HepG2 (cell line): Measurements from ENCODE around the gene ARHGAP15. TPM values are rescaled to one million over a fixed set of nuclear protein-coding genes. Genes with fewer than 3 reads are reported as not detected.

Experiments used
- ATAC-seq: fragments of 200-7000 bp; cut with Tn5 transposase; 3 replicates; pipeline ENCODE4 v1.9.1; 2020; ENCODE audit warnings: mild to moderate bottlenecking, moderate library complexity
- BruUV-seq: library from RNA; stranded (reverse); fragments of 400-500 nt; replicated peaks from 2 replicates; lab custom pipeline; 2021; lab: Mats Ljungman, UMichigan
- CTCF ChIA-PET: fragments of 300-600 bp; formaldehyde crosslinking; extraction: SDS; loops from one replicate; lab custom pipeline; 2021; ENCODE audit warnings: low total read pairs, inconsistent platforms, low intra/inter-chr PET ratio; lab: Yijun Ruan, JAX
- POLR2A ChIA-PET: fragments of 350-600 bp; sonication (Branson Sonifier 250); formaldehyde crosslinking; loops from one replicate; lab custom pipeline; 2020; ENCODE audit warnings: antibody characterized with exemption, inconsistent platforms; lab: Yijun Ruan, JAX
- DNase-seq: peaks from one replicate; pipeline ENCODE4 v3.0.0-alpha.2; 2015; ENCODE audit warnings: low spot score
- FAIRE-seq: peaks from 3 replicates; lab custom pipeline; 2011; peaks lifted over from hg19 to GRCh38; lab: Jason Lieb, UNC
- H2AFZ ChIP-seq: one replicate; pipeline ENCODE4 v1.6.1; 2011; ENCODE audit warnings: low read length, inconsistent platforms
- H3K27ac ChIP-seq: fragments of 300-600 bp; 3 replicates; pipeline ENCODE4 v1.8.0; 2011; ENCODE audit warnings: mixed run types, mild to moderate bottlenecking, mixed read lengths, low read length, inconsistent platforms; ENCODE audit not compliant: insufficient read depth; ENCODE audit errors: extremely low read length
- H3K27me3 ChIP-seq, 2 experiments: fragments of 200-600 bp in 1 of 2; 2 replicates in 1 of 2; 3 replicates in 1 of 2; pipeline versions ENCODE4 v1.6.0 to v1.8.0; 2011; ENCODE audit warnings: low read length in 2 of 2, mild to moderate bottlenecking in 2 of 2, moderate library complexity in 2 of 2, inconsistent platforms in 1 of 2; ENCODE audit not compliant: insufficient read depth in 2 of 2, control insufficient read depth in 1 of 2
- H3K36me3 ChIP-seq, 2 experiments: fragments of 200-600 bp in 1 of 2; replicated peaks in 1 of 2; 2 replicates in 1 of 2; 3 replicates in 1 of 2; pipeline versions ENCODE4 v1.5.1 to v1.8.0; 2011; ENCODE audit warnings: low read length in 2 of 2, inconsistent platforms in 1 of 2; ENCODE audit not compliant: insufficient read depth in 2 of 2, control insufficient read depth in 1 of 2
- H3K4me1 ChIP-seq: 2 replicates; pipeline ENCODE4 v1.5.1; 2012; ENCODE audit warnings: low read length, inconsistent platforms; ENCODE audit not compliant: insufficient read depth
- H3K4me2 ChIP-seq: 2 replicates; pipeline ENCODE4 v1.6.0; 2011; ENCODE audit warnings: low read depth, low read length, inconsistent platforms
- H3K4me3 ChIP-seq, 3 experiments: fragments of 200-600 bp in 1 of 3; sonication (generic), shearing (Covaris generic) in 1 of 3; replicated peaks in 1 of 3; 2 replicates each; pipeline ENCODE4 v1.5.1; 2011 to 2016; ENCODE audit warnings: low read length in 3 of 3, inconsistent platforms in 2 of 3, low read depth in 2 of 3, mild to moderate bottlenecking in 2 of 3, control low read depth in 1 of 3, mixed read lengths in 1 of 3; ENCODE audit not compliant: insufficient read depth in 1 of 3
- H3K79me2 ChIP-seq: one replicate; pipeline ENCODE4 v1.6.1; 2011; ENCODE audit warnings: low read length, inconsistent platforms; ENCODE audit not compliant: insufficient read depth
- H3K9ac ChIP-seq: 2 replicates; pipeline ENCODE4 v1.6.0; 2011; ENCODE audit warnings: mild to moderate bottlenecking, low read depth, low read length, inconsistent platforms; ENCODE audit not compliant: insufficient read depth
- H3K9me3 ChIP-seq: 2 replicates; pipeline ENCODE4 v1.5.1; 2012; ENCODE audit warnings: mild to moderate bottlenecking, low read length
- H4K20me1 ChIP-seq: 2 replicates; pipeline ENCODE4 v1.6.0; 2011; ENCODE audit warnings: inconsistent platforms, mild to moderate bottlenecking, low read length, moderate library complexity; ENCODE audit not compliant: insufficient read depth
- CENPX ChIP-seq: sonication (generic); formaldehyde crosslinking; IDR thresholded peaks from 2 replicates; pipeline ENCODE4 v1.9.0; 2021; ENCODE audit warnings: mild to moderate bottlenecking, missing genetic modification reagents, moderate library complexity
- ELF1 ChIP-seq: sonication (generic); formaldehyde crosslinking; IDR thresholded peaks from 2 replicates; pipeline ENCODE4 v1.4.0; 2020; ENCODE audit warnings: missing genetic modification reagents
- FOXJ3 ChIP-seq: sonication (generic); formaldehyde crosslinking; IDR thresholded peaks from 2 replicates; pipeline ENCODE4 v1.4.0; 2020; ENCODE audit warnings: missing genetic modification reagents, mild to moderate bottlenecking, borderline replicate concordance
- HOXA9 ChIP-seq: sonication (generic); formaldehyde crosslinking; IDR thresholded peaks from 2 replicates; pipeline ENCODE4 v1.8.1; 2022; ENCODE audit warnings: missing genetic modification reagents, mild to moderate bottlenecking, moderate library complexity, borderline replicate concordance
- SP1 ChIP-seq, 2 experiments: fragments of 450-650 bp in 1 of 2; sonication (generic) in 1 of 2; formaldehyde crosslinking in 1 of 2; IDR thresholded peaks; 2 replicates each; pipeline versions ENCODE4 v1.4.0 to v1.6.1; 2016 to 2020; ENCODE audit warnings: missing genetic modification reagents in 1 of 2
- TCF12 ChIP-seq, 2 experiments: fragments of 450-650 bp in 1 of 2; sonication (generic) in 1 of 2; formaldehyde crosslinking in 1 of 2; IDR thresholded peaks; 2 replicates each; pipeline versions ENCODE4 v1.6.1 to v1.8.0; 2017 to 2022; ENCODE audit warnings: antibody characterized with exemption in 1 of 2, mild to moderate bottlenecking in 1 of 2, missing genetic modification reagents in 1 of 2, moderate library complexity in 1 of 2
- U2AF2 ChIP-seq: fragments of 200-400 bp; formaldehyde crosslinking; IDR thresholded peaks from 2 replicates; pipeline ENCODE4 v1.6.1; 2017; ENCODE audit warnings: low read depth, mild to moderate bottlenecking, low read length
- ZFP37 ChIP-seq: sonication (generic); formaldehyde crosslinking; IDR thresholded peaks from 2 replicates; pipeline ENCODE4 v1.4.0; 2020; ENCODE audit warnings: missing genetic modification reagents, borderline replicate concordance
- ZNF556 ChIP-seq: sonication (generic); formaldehyde crosslinking; IDR thresholded peaks from 2 replicates; pipeline ENCODE4 v1.4.0; 2020; ENCODE audit warnings: mild to moderate bottlenecking, missing genetic modification reagents, borderline replicate concordance
- ZNF615 ChIP-seq: sonication (generic); formaldehyde crosslinking; IDR thresholded peaks from 2 replicates; pipeline ENCODE4 v1.5.0; 2020; ENCODE audit warnings: mild to moderate bottlenecking, missing genetic modification reagents, borderline replicate concordance
- ZNF772 ChIP-seq: sonication (generic); formaldehyde crosslinking; IDR thresholded peaks from 2 replicates; pipeline ENCODE4 v1.5.0; 2020; ENCODE audit warnings: mild to moderate bottlenecking, missing genetic modification reagents
- WGBS: methylation state at CpG from one replicate; pipeline ENCODE4 v1.1.6; 2017; ENCODE audit warnings: low lambda C conversion rate; 5-methylcytosine and 5-hydroxymethylcytosine counted together
- in situ Hi-C: cut with HindIII; loops from 2 replicates; pipeline ENCODE4 v1.10.0; 2017; ENCODE audit warnings: low pct_unique_long_range_greater_than_20kb; ENCODE audit not compliant: extremely low pct_ligation_motif_present
- intact Hi-C: fragments of 100-400 bp; cut with micrococcal nuclease; formaldehyde crosslinking; loops from one replicate; pipeline ENCODE4 v1.10.0; 2022; ENCODE audit not compliant: unreplicated experiment
- polyA plus RNA-seq, 8 experiments: library from polyadenylated mRNA; depleted of rRNA in 3 of 8; stranded (reverse) in 7 of 8; unstranded in 1 of 8; fragments of >200 nt; fragmentation: Illumina TruSeq in 4 of 8; extraction: Trizol in 4 of 8; gene quantifications; 2 replicates each; pipeline versions ENCODE4 v1.2.1 to v1.2.3, GENCODE V29; 2011 to 2016; ENCODE audit warnings: low read depth in 4 of 8, missing spikeins in 1 of 8, mixed read lengths in 1 of 8; ENCODE audit not compliant: insufficient read depth in 1 of 8
- total RNA-seq, 5 experiments: library from RNA; depleted of rRNA; stranded (reverse); fragments of >200 nt; fragmentation: Illumina TruSeq; extraction: Trizol; gene quantifications; 2 replicates each; pipeline ENCODE4 v1.2.3, GENCODE V29; 2016; ENCODE audit warnings: low read depth in 1 of 5
- TF ChIP-seq, protein P1 (sequence below): sonication (generic); formaldehyde crosslinking; conservative IDR thresholded peaks from 2 replicates; pipeline ENCODE4 v1.4.0; 2020; ENCODE audit warnings: mild to moderate bottlenecking, missing genetic modification reagents, moderate library complexity
- TF ChIP-seq, protein P2 (sequence below): sonication (generic); formaldehyde crosslinking; IDR thresholded peaks from 2 replicates; pipeline ENCODE4 v1.8.1; 2022; ENCODE audit warnings: mild to moderate bottlenecking, missing genetic modification reagents
- TF ChIP-seq, protein P3 (sequence below): IDR thresholded peaks from 2 replicates; pipeline ENCODE4 v1.6.1; 2016
- TF ChIP-seq, protein P4 (sequence below): IDR thresholded peaks from 2 replicates; pipeline ENCODE4 v1.6.1; 2012; ENCODE audit warnings: low read length, improper control_type of control experiment

The ARHGAP15 gene
- total and polyA plus RNA-seq, 2 of the 13 experiments (the other 11 are each of a cell fraction or from before 2014, with no cell fraction given): 0.04 TPM; not detected in 1

DNA sequence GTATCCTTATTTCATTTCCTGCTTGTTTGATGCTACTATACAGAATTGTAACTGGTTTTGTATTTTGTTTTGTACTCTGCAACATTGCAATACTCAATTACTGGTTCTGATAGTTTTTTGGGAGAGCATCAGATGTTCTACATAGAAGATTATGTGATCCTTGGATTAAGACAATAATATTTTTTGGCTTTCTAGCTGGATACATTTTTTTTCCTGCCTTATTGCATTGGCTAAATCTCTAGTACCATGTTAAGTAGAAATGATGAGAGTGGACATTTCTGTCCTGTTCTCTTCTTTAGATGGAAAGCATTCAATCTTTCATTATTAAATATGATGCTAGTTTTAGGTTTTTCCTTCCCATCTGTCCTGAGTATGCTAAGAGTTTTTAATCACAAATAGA, 523.5 kb downstream of the ARHGAP15 start (continued):
- TF ChIP-seq, protein P1, sequence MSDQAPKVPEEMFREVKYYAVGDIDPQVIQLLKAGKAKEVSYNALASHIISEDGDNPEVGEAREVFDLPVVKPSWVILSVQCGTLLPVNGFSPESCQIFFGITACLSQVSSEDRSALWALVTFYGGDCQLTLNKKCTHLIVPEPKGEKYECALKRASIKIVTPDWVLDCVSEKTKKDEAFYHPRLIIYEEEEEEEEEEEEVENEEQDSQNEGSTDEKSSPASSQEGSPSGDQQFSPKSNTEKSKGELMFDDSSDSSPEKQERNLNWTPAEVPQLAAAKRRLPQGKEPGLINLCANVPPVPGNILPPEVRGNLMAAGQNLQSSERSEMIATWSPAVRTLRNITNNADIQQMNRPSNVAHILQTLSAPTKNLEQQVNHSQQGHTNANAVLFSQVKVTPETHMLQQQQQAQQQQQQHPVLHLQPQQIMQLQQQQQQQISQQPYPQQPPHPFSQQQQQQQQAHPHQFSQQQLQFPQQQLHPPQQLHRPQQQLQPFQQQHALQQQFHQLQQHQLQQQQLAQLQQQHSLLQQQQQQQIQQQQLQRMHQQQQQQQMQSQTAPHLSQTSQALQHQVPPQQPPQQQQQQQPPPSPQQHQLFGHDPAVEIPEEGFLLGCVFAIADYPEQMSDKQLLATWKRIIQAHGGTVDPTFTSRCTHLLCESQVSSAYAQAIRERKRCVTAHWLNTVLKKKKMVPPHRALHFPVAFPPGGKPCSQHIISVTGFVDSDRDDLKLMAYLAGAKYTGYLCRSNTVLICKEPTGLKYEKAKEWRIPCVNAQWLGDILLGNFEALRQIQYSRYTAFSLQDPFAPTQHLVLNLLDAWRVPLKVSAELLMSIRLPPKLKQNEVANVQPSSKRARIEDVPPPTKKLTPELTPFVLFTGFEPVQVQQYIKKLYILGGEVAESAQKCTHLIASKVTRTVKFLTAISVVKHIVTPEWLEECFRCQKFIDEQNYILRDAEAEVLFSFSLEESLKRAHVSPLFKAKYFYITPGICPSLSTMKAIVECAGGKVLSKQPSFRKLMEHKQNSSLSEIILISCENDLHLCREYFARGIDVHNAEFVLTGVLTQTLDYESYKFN (CRISPR knock-in tag): no peak
- TF ChIP-seq ELF1: no peak
- TF ChIP-seq SP1 (IDR thresholded peaks at IDR 0.05): no peak
- TF ChIP-seq SP1 (CRISPR knock-in tag; IDR thresholded peaks at IDR 0.05): no peak
- TF ChIP-seq, protein P2, sequence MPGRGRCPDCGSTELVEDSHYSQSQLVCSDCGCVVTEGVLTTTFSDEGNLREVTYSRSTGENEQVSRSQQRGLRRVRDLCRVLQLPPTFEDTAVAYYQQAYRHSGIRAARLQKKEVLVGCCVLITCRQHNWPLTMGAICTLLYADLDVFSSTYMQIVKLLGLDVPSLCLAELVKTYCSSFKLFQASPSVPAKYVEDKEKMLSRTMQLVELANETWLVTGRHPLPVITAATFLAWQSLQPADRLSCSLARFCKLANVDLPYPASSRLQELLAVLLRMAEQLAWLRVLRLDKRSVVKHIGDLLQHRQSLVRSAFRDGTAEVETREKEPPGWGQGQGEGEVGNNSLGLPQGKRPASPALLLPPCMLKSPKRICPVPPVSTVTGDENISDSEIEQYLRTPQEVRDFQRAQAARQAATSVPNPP: no peak

DNA sequence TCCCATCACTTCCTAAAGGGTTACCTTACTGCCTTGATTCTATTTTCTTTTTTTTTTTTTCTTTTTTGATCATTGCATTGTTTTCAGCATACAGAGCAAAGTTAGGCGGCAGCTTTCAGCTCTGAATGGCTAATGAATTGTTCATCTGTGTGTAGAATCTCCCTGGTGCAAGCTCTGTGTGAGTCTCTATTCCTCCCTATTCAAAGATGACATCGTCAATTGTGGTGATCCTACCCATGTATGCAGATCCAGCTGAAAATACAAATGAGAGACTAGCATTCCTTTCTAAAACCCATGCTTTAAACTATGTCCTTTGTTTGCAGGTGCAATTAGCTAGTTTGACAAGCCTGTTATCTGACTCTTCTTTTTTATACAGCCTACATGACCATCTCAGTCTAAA, 539.0 kb downstream of the ARHGAP15 start:
- no peak overlapping the region for H3K27ac ChIP-seq
- no peak for DNase-seq
- no peak overlapping the region for H3K4me3 ChIP-seq
- no peaks in the 10 kb centered on the region for H3K79me2 ChIP-seq
- in situ Hi-C loops (no loop called here), intact Hi-C loops (no loop called here)
- H3K4me1 ChIP-seq: no peaks in the 10 kb centered on the region
- H4K20me1 ChIP-seq: no peaks in the 10 kb centered on the region
- no peak for ATAC-seq
- ChIA-PET POLR2A (no interaction called here), CTCF (no interaction called here)
- H2AFZ ChIP-seq: no peak overlapping the region
- no peak for FAIRE-seq
- no peaks in the 10 kb centered on the region for H3K27me3 ChIP-seq
- H3K9me3 ChIP-seq: no peaks in the 10 kb centered on the region
- H3K9ac ChIP-seq: no peak overlapping the region
- H3K4me2 ChIP-seq: no peak overlapping the region
- 5% methylated on average over 2 of the region's 2 CpGs for WGBS
- H3K36me3 ChIP-seq: no peaks in the 10 kb centered on the region
- BruUV-seq: no TSS peak
- TF ChIP-seq ZFP37 (CRISPR knock-in tag): no peak
- TF ChIP-seq TCF12 (IDR thresholded peaks at IDR 0.05): no peak
- TF ChIP-seq TCF12 (CRISPR knock-in tag; IDR thresholded peaks at IDR 0.05): no peak
- TF ChIP-seq ZNF772 (CRISPR knock-in tag): no peak
- TF ChIP-seq U2AF2: no peak
- TF ChIP-seq, protein P3, sequence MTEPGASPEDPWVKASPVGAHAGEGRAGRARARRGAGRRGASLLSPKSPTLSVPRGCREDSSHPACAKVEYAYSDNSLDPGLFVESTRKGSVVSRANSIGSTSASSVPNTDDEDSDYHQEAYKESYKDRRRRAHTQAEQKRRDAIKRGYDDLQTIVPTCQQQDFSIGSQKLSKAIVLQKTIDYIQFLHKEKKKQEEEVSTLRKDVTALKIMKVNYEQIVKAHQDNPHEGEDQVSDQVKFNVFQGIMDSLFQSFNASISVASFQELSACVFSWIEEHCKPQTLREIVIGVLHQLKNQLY (CRISPR knock-in tag): no peak
- TF ChIP-seq, protein P4, sequence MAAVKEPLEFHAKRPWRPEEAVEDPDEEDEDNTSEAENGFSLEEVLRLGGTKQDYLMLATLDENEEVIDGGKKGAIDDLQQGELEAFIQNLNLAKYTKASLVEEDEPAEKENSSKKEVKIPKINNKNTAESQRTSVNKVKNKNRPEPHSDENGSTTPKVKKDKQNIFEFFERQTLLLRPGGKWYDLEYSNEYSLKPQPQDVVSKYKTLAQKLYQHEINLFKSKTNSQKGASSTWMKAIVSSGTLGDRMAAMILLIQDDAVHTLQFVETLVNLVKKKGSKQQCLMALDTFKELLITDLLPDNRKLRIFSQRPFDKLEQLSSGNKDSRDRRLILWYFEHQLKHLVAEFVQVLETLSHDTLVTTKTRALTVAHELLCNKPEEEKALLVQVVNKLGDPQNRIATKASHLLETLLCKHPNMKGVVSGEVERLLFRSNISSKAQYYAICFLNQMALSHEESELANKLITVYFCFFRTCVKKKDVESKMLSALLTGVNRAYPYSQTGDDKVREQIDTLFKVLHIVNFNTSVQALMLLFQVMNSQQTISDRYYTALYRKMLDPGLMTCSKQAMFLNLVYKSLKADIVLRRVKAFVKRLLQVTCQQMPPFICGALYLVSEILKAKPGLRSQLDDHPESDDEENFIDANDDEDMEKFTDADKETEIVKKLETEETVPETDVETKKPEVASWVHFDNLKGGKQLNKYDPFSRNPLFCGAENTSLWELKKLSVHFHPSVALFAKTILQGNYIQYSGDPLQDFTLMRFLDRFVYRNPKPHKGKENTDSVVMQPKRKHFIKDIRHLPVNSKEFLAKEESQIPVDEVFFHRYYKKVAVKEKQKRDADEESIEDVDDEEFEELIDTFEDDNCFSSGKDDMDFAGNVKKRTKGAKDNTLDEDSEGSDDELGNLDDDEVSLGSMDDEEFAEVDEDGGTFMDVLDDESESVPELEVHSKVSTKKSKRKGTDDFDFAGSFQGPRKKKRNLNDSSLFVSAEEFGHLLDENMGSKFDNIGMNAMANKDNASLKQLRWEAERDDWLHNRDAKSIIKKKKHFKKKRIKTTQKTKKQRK: no peak
- TF ChIP-seq FOXJ3: no peak
- no peak for TF ChIP-seq HOXA9
- no peak for TF ChIP-seq CENPX
- no peak for TF ChIP-seq ZNF556 (CRISPR knock-in tag)
- TF ChIP-seq ZNF615: no peak
